Transverse colon (tissue), 4 donors: ENCODE results near the gene KRTAP24-1. TPM values are rescaled to one million over a fixed set of nuclear protein-coding genes. Genes with fewer than 3 reads are reported as not detected.

Experiments
- DNase-seq: peaks from one replicate; pipeline ENCODE4 v3.0.0-alpha.2; 2019
- H3K27ac ChIP-seq, 4 donors: fragments of 200-600 bp; sonication (generic); 2 replicates each; pipeline ENCODE4 v1.5.1; 2016 to 2018; ENCODE audit warnings: inconsistent platforms in 4 of 4
- H3K27me3 ChIP-seq: fragments of 200-600 bp; sonication (generic); 2 replicates; pipeline ENCODE4 v1.5.1; 2017; ENCODE audit warnings: inconsistent platforms
- H3K36me3 ChIP-seq, 4 donors: fragments of 200-600 bp; sonication (generic); 2 replicates each; pipeline ENCODE4 v1.5.1; 2017 to 2019; ENCODE audit warnings: inconsistent platforms in 4 of 4
- H3K4me1 ChIP-seq, 4 donors: fragments of 200-600 bp; sonication (generic); 2 replicates each; pipeline ENCODE4 v1.5.1; 2017 to 2020; ENCODE audit warnings: inconsistent platforms in 4 of 4
- H3K4me3 ChIP-seq, 4 donors: fragments of 200-600 bp; sonication (generic); 1 replicate in 1 of 4; 2 replicates in 3 of 4; pipeline versions ENCODE4 v1.5.1 to v1.6.1; 2017 to 2019; ENCODE audit warnings: inconsistent platforms in 4 of 4
- H3K9me3 ChIP-seq, 2 donors: fragments of 200-600 bp; sonication (generic); 2 replicates each; pipeline ENCODE4 v1.5.1; 2017 to 2019; ENCODE audit warnings: inconsistent platforms in 2 of 2
- CTCF ChIP-seq, 5 experiments: fragments of 200-600 bp in 3 of 5; fragments of 450-650 bp in 2 of 5; sonication (generic) in 3 of 5; IDR thresholded peaks; 1 replicate in 2 of 5; 2 replicates in 3 of 5; pipeline ENCODE4 v1.5.1; 2016 to 2017; ENCODE audit warnings: antibody characterized with exemption in 5 of 5, inconsistent platforms in 3 of 5, mild to moderate bottlenecking in 2 of 5, moderate library complexity in 1 of 5
- EP300 ChIP-seq: sonication (generic); formaldehyde crosslinking; IDR thresholded peaks from one replicate; pipeline ENCODE4 v1.6.1; 2017; ENCODE audit warnings: antibody characterized with exemption, low read depth
- POLR2A ChIP-seq: fragments of 450-650 bp; IDR thresholded peaks from one replicate; pipeline ENCODE4 v1.6.1; 2016; ENCODE audit warnings: antibody characterized with exemption, mild to moderate bottlenecking, moderate library complexity
- POLR2AphosphoS5 ChIP-seq, 3 donors: sonication (generic); formaldehyde crosslinking; IDR thresholded peaks; one replicate each; pipeline ENCODE4 v1.6.1; 2016; ENCODE audit warnings: antibody characterized with exemption in 3 of 3
- WGBS, 2 donors: methylation state at CpG; one replicate each; pipeline ENCODE4 v1.1.5; 2018; ENCODE audit warnings: low coverage in 1 of 2; 5-methylcytosine and 5-hydroxymethylcytosine counted together
- in situ Hi-C, 4 donors: fragments of 200-750 bp; cut with MboI; loops; one replicate each; pipeline versions ENCODE4 v1.15.0 to v1.15.1; 2017; ENCODE audit warnings: low sequenced_read_pairs in 3 of 4, low pct_ligation_motif_present in 1 of 4, low pct_unique_long_range_greater_than_20kb in 1 of 4
- intact Hi-C: fragments of 100-400 bp; cut with DNase I; formaldehyde crosslinking; loops from one replicate; pipeline ENCODE4 v1.15.1; 2023; ENCODE audit warnings: low total_unique reads
- total RNA-seq, 4 donors: library from RNA; depleted of rRNA; stranded (reverse); fragments of >200 nt; gene quantifications; one replicate each; pipeline ENCODE4 v1.1.0, GENCODE V29; 2016

KRTAP24-1 gene
- total RNA-seq, 4 donors from 2014 or later = not detected

GRCh38 chr21:30257773-30258172 lies 25.0 kb downstream of the KRTAP24-1 start:
- Histone ChIP-seq H3K36me3 (no peaks in the 10 kb centered on the region), H3K27ac (no peak overlapping the region), H3K4me3 (no peak overlapping the region), H3K4me1 (peaks cover 0 to 22% (median 5%) of the 10 kb centered on the region in 4 donors), H3K27me3 (no peaks in the 10 kb centered on the region), H3K9me3 (no peaks in the 10 kb centered on the region)
- WGBS, 2 donors = 66 to 100% methylated on average over 1 to 4 of the region's 4 CpGs
- in situ Hi-C loops (no loop called here), intact Hi-C loops (no loop called here)
- TF ChIP-seq CTCF (IDR thresholded peaks at IDR 0.05) (peak in 4 of 5 experiments; percentile 16 to 36 (median 26)), POLR2AphosphoS5 (IDR thresholded peaks at IDR 0.05) (no peak), EP300 (no peak)
- no peak for DNase-seq

DNA sequence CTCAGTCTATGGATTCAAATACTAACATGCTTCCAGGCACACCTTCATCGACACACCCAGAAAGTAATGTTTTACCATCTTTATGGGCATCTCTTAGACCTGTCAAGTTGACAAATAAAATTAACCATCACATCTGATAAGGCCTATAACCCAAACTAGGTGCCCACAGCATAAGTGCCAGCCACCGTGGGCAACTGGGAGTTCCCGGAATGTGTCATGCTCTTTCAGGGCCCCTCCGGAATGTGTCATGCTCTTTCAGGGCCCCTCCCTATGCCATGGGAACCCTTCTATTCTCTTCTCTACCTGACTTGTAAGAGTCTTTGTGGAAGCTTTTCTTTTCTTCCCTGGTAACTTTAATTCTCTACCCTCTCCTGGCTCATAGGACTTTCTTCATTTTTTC lies 26.6 kb downstream of the KRTAP24-1 start:
- WGBS, 2 donors = 63 to 100% methylated on average over 1 to 4 of the region's 4 CpGs
- H3K36me3 ChIP-seq = no peaks in the 10 kb centered on the region
- no peak for TF ChIP-seq POLR2AphosphoS5 (IDR thresholded peaks at IDR 0.05)
- H3K4me1 ChIP-seq = peaks cover 0 to 22% (median 3%) of the 10 kb centered on the region in 4 donors
- H3K9me3 ChIP-seq = no peaks in the 10 kb centered on the region
- DNase-seq = peak; percentile 35
- no peaks in the 10 kb centered on the region for H3K27me3 ChIP-seq
- in situ Hi-C loops (no loop called here), intact Hi-C loops (no loop called here)
- peak overlapping the region in 3 of 4 donors; percentile 39 to 49 (median 40) for H3K27ac ChIP-seq
- no peak overlapping the region for H3K4me3 ChIP-seq

- Histone ChIP-seq H3K9me3 (no peaks in the 10 kb centered on the region), H3K36me3 (no peaks in the 10 kb centered on the region), H3K4me3 (no peak overlapping the region), H3K27me3 (no peaks in the 10 kb centered on the region), H3K4me1 (peaks cover 0 to 22% (median 3%) of the 10 kb centered on the region in 4 donors), H3K27ac (peak overlapping the region in 3 of 4 donors; percentile 19 to 49 (median 39))
- intact Hi-C loops (no loop called here), in situ Hi-C loops (no loop called here)
- 33 to 90% methylated on average over 1 of the region's 1 CpG for WGBS, 2 donors
- DNase-seq = no peak
- TF ChIP-seq POLR2AphosphoS5 (IDR thresholded peaks at IDR 0.05) (no peak), EP300 (no peak), CTCF (IDR thresholded peaks at IDR 0.05) (no peak), POLR2A (no peak)
Observed at GRCh38 chr21:30255679-30256078, 27.1 kb downstream of the KRTAP24-1 start.

- H3K4me3 ChIP-seq = no peak overlapping the region
- DNase-seq = no peak
- H3K9me3 ChIP-seq = no peaks in the 10 kb centered on the region
- H3K27me3 ChIP-seq = no peaks in the 10 kb centered on the region
- TF ChIP-seq CTCF (IDR thresholded peaks at IDR 0.05) = no peak
- TF ChIP-seq EP300 = no peak
- no peak for TF ChIP-seq POLR2AphosphoS5 (IDR thresholded peaks at IDR 0.05)
- no peak for TF ChIP-seq POLR2A
- H3K27ac ChIP-seq = no peak overlapping the region
- WGBS, 2 donors = 82 to 92% methylated on average over 1 of the region's 1 CpG
- no peaks in the 10 kb centered on the region for H3K36me3 ChIP-seq
- in situ Hi-C loops = no loop called here
- peaks cover 0 to 19% (median 2%) of the 10 kb centered on the region in 4 donors for H3K4me1 ChIP-seq
- intact Hi-C loops = no loop called here
Observed at GRCh38 chr21:30251781-30252180, 31.0 kb downstream of the KRTAP24-1 start.

GRCh38 chr21:30249936-30250335 lies 32.8 kb downstream of the KRTAP24-1 start:
- peaks cover 0 to 4% (median 0%) of the 10 kb centered on the region in 4 donors for H3K4me1 ChIP-seq
- intact Hi-C loops = no loop called here
- TF ChIP-seq CTCF (IDR thresholded peaks at IDR 0.05) (no peak), POLR2A (no peak), POLR2AphosphoS5 (IDR thresholded peaks at IDR 0.05) (no peak), EP300 (no peak)

More at GRCh38 chr21:30249936-30250335, 32.8 kb downstream of the KRTAP24-1 start:
- H3K27me3 ChIP-seq = no peaks in the 10 kb centered on the region
- in situ Hi-C loops = loop anchor here in 1 of 4 donors (25.0 kb wide), 1 partner anchor 87 kb away; the partner anchor contains the start of genes KRTAP23-1 and KRTAP27-1
- 56 to 81% methylated on average over 3 of the region's 3 CpGs for WGBS, 2 donors
- no peaks in the 10 kb centered on the region for H3K9me3 ChIP-seq
- no peaks in the 10 kb centered on the region for H3K36me3 ChIP-seq
- no peak overlapping the region for H3K27ac ChIP-seq
- no peak overlapping the region for H3K4me3 ChIP-seq
- no peak for DNase-seq
